HG03571 (cell line): ENCODE results near the gene LRRC28.

Source experiments
- ATAC-seq: cut with Tn5 transposase; IDR thresholded peaks from one replicate; pipeline ENCODE4 v1.9.1; 2021; ENCODE audit not compliant: unreplicated experiment

LRRC28 gene

GRCh38 chr15:99433757-99434450 lies 182.6 kb downstream of the LRRC28 start:
- no peak for ATAC-seq

GRCh38 chr15:99434506-99435112 lies 183.3 kb downstream of the LRRC28 start:
- ATAC-seq: no peak

- no peak for ATAC-seq
Measured at GRCh38 chr15:99435113-99435695, 183.9 kb downstream of the LRRC28 start.

- ATAC-seq: no peak
Measured at GRCh38 chr15:99435877-99436541, 184.7 kb downstream of the LRRC28 start.

GRCh38 chr15:99436542-99437314 lies 185.4 kb downstream of the LRRC28 start:
- ATAC-seq: no peak

GRCh38 chr15:99437315-99438223 lies 186.3 kb downstream of the LRRC28 start:
- ATAC-seq: no peak

GRCh38 chr15:99438224-99438585 lies 186.9 kb downstream of the LRRC28 start:
- no peak for ATAC-seq

- no peak for ATAC-seq
Measured at GRCh38 chr15:99438691-99439523, 187.6 kb downstream of the LRRC28 start.

- ATAC-seq: no peak
Measured at GRCh38 chr15:99439524-99439835, 188.2 kb downstream of the LRRC28 start.

- no peak for ATAC-seq
Measured at GRCh38 chr15:99440029-99440428, 188.7 kb downstream of the LRRC28 start.
